Skeletal muscle satellite cell (primary cell): Measurements from ENCODE around the gene TSPOAP1.
A peak's percentile ranks its signal among the peaks of the same experiment; 100 is the strongest.

Experiments
- H3K27me3 ChIP-seq: 2 replicates; pipeline ENCODE4 v1.7.0; 2013; ENCODE audit warnings: low read length; ENCODE audit not compliant: control insufficient read depth, insufficient read depth
- H3K36me3 ChIP-seq: 2 replicates; pipeline ENCODE4 v1.7.0; 2013; ENCODE audit warnings: mild to moderate bottlenecking, control low read depth, low read length; ENCODE audit not compliant: insufficient read depth
- H3K4me1 ChIP-seq: 2 replicates; pipeline ENCODE4 v1.7.0; 2013; ENCODE audit warnings: low read length; ENCODE audit not compliant: control insufficient read depth, insufficient read depth
- H3K4me2 ChIP-seq: 2 replicates; pipeline ENCODE4 v1.7.0; 2013; ENCODE audit warnings: mild to moderate bottlenecking, low read length
- H3K4me3 ChIP-seq: 2 replicates; pipeline ENCODE4 v1.7.0; 2013; ENCODE audit warnings: low read length
- H3K9ac ChIP-seq: 2 replicates; pipeline ENCODE4 v1.7.0; 2013; ENCODE audit warnings: mild to moderate bottlenecking, low read depth, low read length, moderate library complexity
- H3K9me3 ChIP-seq: replicated peaks from 2 replicates; pipeline ENCODE4 v1.7.0; 2013; ENCODE audit warnings: mild to moderate bottlenecking, control low read depth, low read length

Gene TSPOAP1

GRCh38 chr17:58330997-58331814 is 2.6 kb upstream of the TSPOAP1 start:
- Histone ChIP-seq H3K9me3 (no peaks in the 10 kb centered on the region), H3K36me3 (no peaks in the 10 kb centered on the region), H3K9ac (no peak overlapping the region), H3K4me3 (no peak overlapping the region), H3K4me2 (no peak overlapping the region), H3K4me1 (no peaks in the 10 kb centered on the region), H3K27me3 (peaks cover 32% of the 10 kb centered on the region)

GRCh38 chr17:58330538-58330996 is 2.0 kb upstream of the TSPOAP1 start:
- Histone ChIP-seq H3K9me3 (no peaks in the 10 kb centered on the region), H3K4me2 (no peak overlapping the region), H3K9ac (no peak overlapping the region), H3K4me1 (no peaks in the 10 kb centered on the region), H3K36me3 (no peaks in the 10 kb centered on the region), H3K4me3 (no peak overlapping the region), H3K27me3 (peaks cover 39% of the 10 kb centered on the region)

GRCh38 chr17:58329810-58330537 is 1.4 kb upstream of the TSPOAP1 start:
- H3K4me1 ChIP-seq = no peaks in the 10 kb centered on the region
- H3K9ac ChIP-seq = no peak overlapping the region
- no peak overlapping the region for H3K4me2 ChIP-seq
- no peaks in the 10 kb centered on the region for H3K9me3 ChIP-seq
- H3K27me3 ChIP-seq = peaks cover 44% of the 10 kb centered on the region
- H3K4me3 ChIP-seq = no peak overlapping the region
- H3K36me3 ChIP-seq = no peaks in the 10 kb centered on the region

GRCh38 chr17:58329035-58329809 is 627 bp upstream of the TSPOAP1 start:
- H3K4me3 ChIP-seq = no peak overlapping the region
- no peak overlapping the region for H3K4me2 ChIP-seq
- H3K9me3 ChIP-seq = no peaks in the 10 kb centered on the region
- H3K9ac ChIP-seq = no peak overlapping the region
- H3K27me3 ChIP-seq = peaks cover 51% of the 10 kb centered on the region
- no peaks in the 10 kb centered on the region for H3K36me3 ChIP-seq
- no peaks in the 10 kb centered on the region for H3K4me1 ChIP-seq

GRCh38 chr17:58327363-58328194 is 1.0 kb downstream of the TSPOAP1 start:
- no peak overlapping the region for H3K4me2 ChIP-seq
- H3K9ac ChIP-seq = no peak overlapping the region
- no peak overlapping the region for H3K4me3 ChIP-seq
- no peaks in the 10 kb centered on the region for H3K9me3 ChIP-seq
- peaks cover 67% of the 10 kb centered on the region for H3K27me3 ChIP-seq
- no peaks in the 10 kb centered on the region for H3K36me3 ChIP-seq
- no peaks in the 10 kb centered on the region for H3K4me1 ChIP-seq

- Histone ChIP-seq H3K9ac (no peak overlapping the region), H3K9me3 (no peaks in the 10 kb centered on the region), H3K4me1 (no peaks in the 10 kb centered on the region), H3K4me3 (no peak overlapping the region), H3K36me3 (no peaks in the 10 kb centered on the region), H3K27me3 (peaks cover 69% of the 10 kb centered on the region), H3K4me2 (no peak overlapping the region)
These were observed 1.8 kb downstream of the TSPOAP1 start for GRCh38 chr17:58326609-58327362.

- Histone ChIP-seq H3K27me3 (peaks cover 69% of the 10 kb centered on the region), H3K36me3 (no peaks in the 10 kb centered on the region), H3K9ac (no peak overlapping the region), H3K4me3 (no peak overlapping the region), H3K4me1 (no peaks in the 10 kb centered on the region), H3K4me2 (no peak overlapping the region), H3K9me3 (no peaks in the 10 kb centered on the region)
These were observed 2.6 kb downstream of the TSPOAP1 start for GRCh38 chr17:58325976-58326468.

- H3K4me1 ChIP-seq = no peaks in the 10 kb centered on the region
- H3K4me2 ChIP-seq = no peak overlapping the region
- no peaks in the 10 kb centered on the region for H3K9me3 ChIP-seq
- no peaks in the 10 kb centered on the region for H3K36me3 ChIP-seq
- H3K9ac ChIP-seq = no peak overlapping the region
- no peak overlapping the region for H3K4me3 ChIP-seq
- peaks cover 69% of the 10 kb centered on the region for H3K27me3 ChIP-seq
These were observed 3.3 kb downstream of the TSPOAP1 start for GRCh38 chr17:58325289-58325726.

GRCh38 chr17:58324409-58325288 is 3.9 kb downstream of the TSPOAP1 start:
- H3K9me3 ChIP-seq = no peaks in the 10 kb centered on the region
- H3K9ac ChIP-seq = no peak overlapping the region
- peaks cover 68% of the 10 kb centered on the region for H3K27me3 ChIP-seq
- no peaks in the 10 kb centered on the region for H3K36me3 ChIP-seq
- H3K4me2 ChIP-seq = peak overlapping the region; percentile 29
- peak overlapping the region; percentile 24 for H3K4me3 ChIP-seq
- H3K4me1 ChIP-seq = no peaks in the 10 kb centered on the region
